Upper lobe of left lung (tissue), 4 donors: ENCODE measurements around the gene HS6ST2.

ENCODE experiments used
- CTCF ChIP-seq, 6 experiments: fragments of 450-650 bp in 4 of 6; fragments of 200-600 bp in 2 of 6; sonication (generic) in 2 of 6; IDR thresholded peaks; one replicate each; pipeline ENCODE4 v1.5.1; 2016 to 2019; ENCODE audit warnings: antibody characterized with exemption in 6 of 6
- EP300 ChIP-seq, 4 donors: sonication (generic); formaldehyde crosslinking; IDR thresholded peaks; one replicate each; pipeline ENCODE4 v1.5.1; 2017; ENCODE audit warnings: antibody characterized with exemption in 4 of 4, control low read depth in 2 of 4

- TF ChIP-seq CTCF (IDR thresholded peaks at IDR 0.05), result no peak
- TF ChIP-seq EP300 (IDR thresholded peaks at IDR 0.05), result no peak
Observed at GRCh38 chrX:132742246-132742645, 216.2 kb downstream of the HS6ST2 start.
